GM21717 (cell line): ENCODE data around the gene KISS1R.

Experiments
- ATAC-seq: cut with Tn5 transposase; IDR thresholded peaks from one replicate; pipeline ENCODE4 v1.9.1; 2021; ENCODE audit warnings: mild to moderate bottlenecking, moderate library complexity; ENCODE audit not compliant: unreplicated experiment

KISS1R gene

DNA sequence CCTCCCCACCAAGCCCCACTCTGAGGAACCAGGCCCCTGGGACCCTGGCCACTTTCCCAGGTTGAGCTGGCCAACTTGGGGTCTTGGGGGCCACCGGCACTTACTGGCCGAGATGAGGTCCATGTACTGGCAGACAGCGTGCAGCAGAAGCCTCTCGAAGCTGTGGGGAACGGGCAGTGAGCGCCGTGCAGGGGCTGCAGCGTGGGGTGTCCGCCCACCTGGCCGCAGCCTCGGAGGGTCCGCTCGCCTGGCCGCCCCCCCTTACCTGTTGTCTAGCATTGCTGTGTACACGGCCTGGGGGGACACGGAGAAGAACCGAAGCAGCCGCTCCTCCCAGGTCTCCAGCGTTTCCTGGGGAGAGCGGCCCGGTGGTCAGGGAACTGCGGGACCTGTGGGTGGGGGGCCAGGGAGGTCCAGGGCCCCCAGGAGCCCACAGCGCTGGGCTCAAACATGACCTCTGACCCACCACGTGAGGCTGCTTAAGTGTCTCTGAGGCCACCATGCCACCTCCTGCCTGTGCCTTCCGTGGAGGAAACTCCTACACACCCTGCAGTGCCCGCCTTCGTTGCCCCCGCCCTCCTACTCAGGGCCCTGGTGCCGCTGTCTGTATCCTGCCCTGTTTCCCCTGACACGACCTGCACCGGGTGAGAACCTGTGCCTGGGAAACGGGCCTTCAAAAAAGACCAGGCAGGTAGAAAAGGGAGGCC is 17.6 kb upstream of the KISS1R start:
- ATAC-seq: no peak

DNA sequence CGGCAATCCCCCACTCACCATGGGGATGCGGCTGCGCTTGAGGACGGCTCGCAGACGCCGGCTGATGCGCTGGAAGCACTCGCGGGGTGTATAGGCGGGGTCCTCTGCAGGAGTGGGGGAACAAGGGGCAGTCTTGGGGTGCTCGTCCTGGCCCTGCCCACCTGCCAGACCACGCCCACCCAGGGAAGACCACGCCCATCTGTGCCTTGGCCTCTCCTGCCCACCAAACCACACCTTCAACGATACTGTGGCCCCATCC is 17.2 kb upstream of the KISS1R start:
- ATAC-seq: no peak

DNA sequence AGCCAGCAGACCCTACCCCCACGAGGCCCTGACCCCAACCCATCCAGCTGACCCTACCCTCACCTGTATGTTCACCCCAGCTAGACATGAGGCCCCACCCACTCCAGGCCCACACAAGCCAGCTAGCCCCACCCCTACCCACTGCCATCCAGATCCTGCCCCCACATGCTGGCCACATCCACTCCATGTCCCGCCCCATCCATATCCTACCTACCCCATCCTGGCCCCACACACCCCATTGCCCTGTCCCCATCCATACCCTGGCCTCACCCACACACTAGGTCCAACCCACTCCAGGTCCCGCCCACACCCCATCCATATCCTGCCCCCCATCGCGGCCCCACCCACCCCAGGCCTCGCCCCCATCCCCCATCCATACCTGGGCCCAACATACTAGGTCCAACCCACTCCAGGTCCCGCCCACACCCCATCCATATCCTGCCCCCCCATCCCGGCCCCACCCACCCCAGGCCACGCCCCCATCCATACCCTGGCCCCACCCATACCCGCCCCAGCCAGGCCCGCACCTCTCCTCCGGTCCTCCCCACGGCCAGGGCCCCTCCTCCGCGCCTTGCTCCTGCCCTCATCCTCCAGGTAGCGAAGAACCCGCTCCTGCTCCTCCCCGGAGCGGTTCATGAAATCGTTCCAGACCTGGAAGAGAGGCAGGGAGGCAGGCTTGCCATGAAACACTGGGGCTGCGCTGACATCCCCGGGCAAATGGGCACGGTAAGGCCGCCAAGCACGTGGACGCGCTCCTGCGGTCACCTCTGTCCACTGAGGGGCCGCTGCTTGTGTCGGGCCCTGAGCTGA is 16.6 kb upstream of the KISS1R start:
- ATAC-seq: no peak

GRCh38 chr19:901216-902092 is 15.7 kb upstream of the KISS1R start:
- ATAC-seq: no peak

- ATAC-seq: no peak
Observed at GRCh38 chr19:902093-902370, 15.1 kb upstream of the KISS1R start.

- ATAC-seq: no peak
Observed at GRCh38 chr19:902446-903226, 14.5 kb upstream of the KISS1R start.

- no peak for ATAC-seq
Observed at GRCh38 chr19:903266-903797, 13.8 kb upstream of the KISS1R start.

- no peak for ATAC-seq
Observed at GRCh38 chr19:904545-904944, 12.6 kb upstream of the KISS1R start.

GRCh38 chr19:906480-906879 is 10.7 kb upstream of the KISS1R start:
- no peak for ATAC-seq

- ATAC-seq: no peak
Observed at GRCh38 chr19:907183-907853, 9.8 kb upstream of the KISS1R start.

- ATAC-seq: no peak
Observed at GRCh38 chr19:911197-912033, 5.7 kb upstream of the KISS1R start.

- no peak for ATAC-seq
Observed at GRCh38 chr19:912181-913079, 4.7 kb upstream of the KISS1R start.

DNA sequence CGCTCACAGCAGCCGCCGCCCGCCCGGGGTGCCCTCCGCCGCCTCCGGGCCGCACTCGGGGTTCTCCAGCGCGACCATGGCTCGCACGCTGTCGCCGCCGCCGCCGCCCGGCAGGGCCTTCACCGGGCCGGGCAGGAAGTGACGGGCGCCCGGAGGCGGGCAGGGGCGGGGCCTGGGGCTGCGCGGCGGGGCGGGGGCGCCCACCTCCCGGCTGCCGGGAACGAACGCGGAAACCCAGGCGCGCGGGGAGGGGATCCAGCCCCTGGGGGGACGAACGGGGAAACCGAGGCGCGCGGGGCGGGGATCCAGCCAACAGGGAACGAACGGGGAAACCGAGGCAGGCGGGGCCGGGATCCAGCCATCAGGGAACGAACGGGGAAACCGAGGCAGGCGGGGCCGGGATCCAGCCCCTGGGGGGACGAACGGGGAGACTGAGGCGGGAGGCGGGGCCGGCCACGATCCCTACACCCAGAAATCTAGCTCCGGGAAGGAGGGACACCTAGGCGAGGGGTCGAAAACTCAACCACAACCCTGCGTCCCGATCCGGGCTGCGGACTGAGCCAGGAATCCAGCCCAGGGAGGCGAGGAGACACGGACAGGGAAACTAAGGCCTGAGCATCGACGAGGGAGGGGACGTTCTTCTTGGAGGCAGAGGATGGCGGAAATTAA is 3.9 kb upstream of the KISS1R start, which contains the start of gene R3HDM4:
R3HDM4 (minus strand) TSS at position 140 of the 669 bp plus-strand sequence; CDS start at position 78, 62 bp downstream.
- ATAC-seq: peak; percentile 42

GRCh38 chr19:916645-917322 is 349 bp upstream of the KISS1R start:
- no peak for ATAC-seq

- no peak for ATAC-seq
Observed at GRCh38 chr19:918152-918437, 962 bp downstream of the KISS1R start.

GRCh38 chr19:918481-919198 is 1.5 kb downstream of the KISS1R start:
- no peak for ATAC-seq
